ENCODE measurements around the gene THSD7A. TPM values are rescaled to one million over a fixed set of nuclear protein-coding genes. Genes with fewer than 3 reads are reported as not detected.

Gene THSD7A
- total and polyA plus RNA-seq, 2 of the 8 experiments (the other 6 are each of a cell fraction or from before 2014, with no cell fraction given), result 0.44 to 1.2 TPM

- no peak for TF ChIP-seq E2F6 (IDR thresholded peaks at IDR 0.05)
- TF ChIP-seq USF2 (IDR thresholded peaks at IDR 0.05; ENCODE audit: low read length), result no peak
- TF ChIP-seq ATF2 (IDR thresholded peaks at IDR 0.05; ENCODE audit: low read length), result no peak
- H3K18ac ChIP-seq (ENCODE audit: extremely low read depth, low read length), result no peak overlapping the region
- no peak overlapping the region for H2BK20ac ChIP-seq (ENCODE audit: low read length)
- H3K14ac ChIP-seq (ENCODE audit: insufficient read length), result no peak overlapping the region
- H2BK5ac ChIP-seq (ENCODE audit: low read depth, low read length), result no peak overlapping the region
- DNase-seq (ENCODE audit: low read depth in 1 of 2, low spot score in 2 of 2) (no peak), FAIRE-seq (no peak)
- H3K79me1 ChIP-seq (ENCODE audit: low read depth, low read length), result no peaks in the 10 kb centered on the region
- 92% methylated on average over 2 of the region's 2 CpGs; no CpG with 5 or more reads in 1 of the 2 experiments for WGBS, 2 experiments (ENCODE audit: extremely low coverage in 1 of 2, insufficient coverage in 1 of 2, insufficient read length in 1 of 2, insufficient replicate concordance in 2 of 2, low coverage in 1 of 2, low lambda C conversion rate in 2 of 2, missing lambda C conversion rate in 1 of 2)
- H3K4ac ChIP-seq (replicated peaks; ENCODE audit: insufficient read length, low read depth, low read length), result no peak overlapping the region
- ChIA-PET POLR2A (ENCODE audit: partially characterized antibody) (no interaction called here), CTCF (ENCODE audit: partially characterized antibody) (interaction anchor here (1.8 kb wide), 1 partner anchor 11 kb away, joined by 5 read pairs; no protein-coding TSS in a partner anchor)
- no peaks in the 10 kb centered on the region; a peak in 1 of 7 replicates for H3K4me1 ChIP-seq (replicated peaks in 1 of 4; ENCODE audit: control insufficient read depth in 3 of 4, insufficient read depth in 4 of 4, low read length in 3 of 4)
- H3K4me2 ChIP-seq (ENCODE audit: insufficient read depth in 1 of 2, low read depth in 2 of 2, low read length in 2 of 2), result no peak overlapping the region
- no peak overlapping the region for H4K8ac ChIP-seq (ENCODE audit: extremely low read depth, insufficient read depth, low read length)
- H3K9ac ChIP-seq (replicated peaks in 1 of 4; ENCODE audit: extremely low read depth in 1 of 4, low read depth in 3 of 4, low read length in 3 of 4), result no peak overlapping the region
- no peak overlapping the region for H3K4me3 ChIP-seq (ENCODE audit: extremely low read depth in 1 of 4, insufficient read depth in 2 of 4, low read depth in 3 of 4, low read length in 4 of 4)
- H3K9me3 ChIP-seq (ENCODE audit: insufficient read depth in 2 of 2, low read depth in 1 of 2, low read length in 1 of 2), result no peaks in the 10 kb centered on the region
- no peak overlapping the region for H3K27ac ChIP-seq (ENCODE audit: low read depth, low read length)
- H4K91ac ChIP-seq (replicated peaks; ENCODE audit: insufficient read length, low read length), result no peak overlapping the region
- no peak overlapping the region for H2AFZ ChIP-seq (ENCODE audit: low read length)
- H2BK15ac ChIP-seq (ENCODE audit: low read length), result no peak overlapping the region
- H4K20me1 ChIP-seq (replicated peaks in 1 of 2; ENCODE audit: control insufficient read depth in 1 of 2, insufficient read depth in 2 of 2, low read length in 2 of 2), result no peaks in the 10 kb centered on the region
- H2BK120ac ChIP-seq (replicated peaks; ENCODE audit: low read depth, low read length), result no peak overlapping the region
- H2AK5ac ChIP-seq (ENCODE audit: low read depth, low read length), result no peak overlapping the region
- no peak overlapping the region for H3K23ac ChIP-seq (ENCODE audit: insufficient read length)
- H3K56ac ChIP-seq (replicated peaks; ENCODE audit: insufficient read length, low read depth, low read length), result no peak overlapping the region
- H4K5ac ChIP-seq (ENCODE audit: insufficient read length, low read depth, low read length), result no peak overlapping the region
- no peaks in the 10 kb centered on the region; the same call in 1 of the 2 replicates for H3K23me2 ChIP-seq (ENCODE audit: low read depth, low read length)
- no peak overlapping the region for H2BK12ac ChIP-seq (ENCODE audit: low read depth, low read length)
- no peaks in the 10 kb centered on the region for H3K27me3 ChIP-seq (replicated peaks in 1 of 4; ENCODE audit: control insufficient read depth in 3 of 4, extremely low read depth in 1 of 4, insufficient read depth in 3 of 4, low read length in 3 of 4)
- no peaks in the 10 kb centered on the region for H3K36me3 ChIP-seq (ENCODE audit: control insufficient read depth in 2 of 4, insufficient read depth in 4 of 4, low read length in 3 of 4)
- no peaks in the 10 kb centered on the region for H3K79me2 ChIP-seq (ENCODE audit: control insufficient read depth in 1 of 2, insufficient read depth in 2 of 2, low read length in 2 of 2)
These were observed 80.7 kb downstream of the THSD7A start for GRCh38 chr7:11751315-11751714.

Data from H1 (cell line).